Measurements from ENCODE around the gene NR6A1.

DNA sequence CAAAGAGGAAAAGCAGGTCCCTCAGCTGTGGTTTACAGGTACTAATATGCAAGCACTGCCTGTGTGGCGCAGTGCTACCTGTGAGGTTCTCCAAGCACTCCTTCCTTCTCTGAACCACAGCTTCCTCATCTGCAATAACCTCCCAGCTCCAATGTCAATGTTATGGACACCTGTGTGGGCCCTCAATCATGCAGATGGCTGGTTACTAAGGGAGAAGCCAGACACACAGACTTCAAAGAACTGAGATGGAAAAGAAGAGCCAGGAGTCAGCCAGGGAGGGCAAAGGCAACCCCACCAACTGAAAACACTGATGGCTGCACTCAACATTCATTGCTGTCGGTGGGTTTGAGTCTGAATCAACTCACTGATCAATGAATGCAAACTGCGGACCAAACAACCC, 77.7 kb downstream of the NR6A1 start:
- TF ChIP-seq, protein P1, sequence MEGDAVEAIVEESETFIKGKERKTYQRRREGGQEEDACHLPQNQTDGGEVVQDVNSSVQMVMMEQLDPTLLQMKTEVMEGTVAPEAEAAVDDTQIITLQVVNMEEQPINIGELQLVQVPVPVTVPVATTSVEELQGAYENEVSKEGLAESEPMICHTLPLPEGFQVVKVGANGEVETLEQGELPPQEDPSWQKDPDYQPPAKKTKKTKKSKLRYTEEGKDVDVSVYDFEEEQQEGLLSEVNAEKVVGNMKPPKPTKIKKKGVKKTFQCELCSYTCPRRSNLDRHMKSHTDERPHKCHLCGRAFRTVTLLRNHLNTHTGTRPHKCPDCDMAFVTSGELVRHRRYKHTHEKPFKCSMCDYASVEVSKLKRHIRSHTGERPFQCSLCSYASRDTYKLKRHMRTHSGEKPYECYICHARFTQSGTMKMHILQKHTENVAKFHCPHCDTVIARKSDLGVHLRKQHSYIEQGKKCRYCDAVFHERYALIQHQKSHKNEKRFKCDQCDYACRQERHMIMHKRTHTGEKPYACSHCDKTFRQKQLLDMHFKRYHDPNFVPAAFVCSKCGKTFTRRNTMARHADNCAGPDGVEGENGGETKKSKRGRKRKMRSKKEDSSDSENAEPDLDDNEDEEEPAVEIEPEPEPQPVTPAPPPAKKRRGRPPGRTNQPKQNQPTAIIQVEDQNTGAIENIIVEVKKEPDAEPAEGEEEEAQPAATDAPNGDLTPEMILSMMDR (IDR thresholded peaks at IDR 0.05), result no peak
- no peak for TF ChIP-seq ZFX (IDR thresholded peaks at IDR 0.05; ENCODE audit: borderline replicate concordance)

Measured in 22Rv1 (cell line).